Epithelial cell of esophagus (primary cell): ENCODE measurements around the gene SCUBE1.

Experiments
- DNase-seq: peaks from one replicate; pipeline ENCODE4 v3.0.0; 2010; ENCODE audit warnings: low read depth
- H3K4me3 ChIP-seq: 2 replicates; pipeline ENCODE4 v1.5.1; 2011; ENCODE audit warnings: mild to moderate bottlenecking, low read length, control low read depth
- TF ChIP-seq, protein P1 (sequence below): IDR thresholded peaks from 2 replicates; pipeline ENCODE4 v1.5.1; 2011; ENCODE audit warnings: low read depth, mild to moderate bottlenecking, low read length, control low read depth, inconsistent platforms; ENCODE audit not compliant: insufficient read depth; ENCODE audit errors: missing control alignments

SCUBE1 gene

DNA sequence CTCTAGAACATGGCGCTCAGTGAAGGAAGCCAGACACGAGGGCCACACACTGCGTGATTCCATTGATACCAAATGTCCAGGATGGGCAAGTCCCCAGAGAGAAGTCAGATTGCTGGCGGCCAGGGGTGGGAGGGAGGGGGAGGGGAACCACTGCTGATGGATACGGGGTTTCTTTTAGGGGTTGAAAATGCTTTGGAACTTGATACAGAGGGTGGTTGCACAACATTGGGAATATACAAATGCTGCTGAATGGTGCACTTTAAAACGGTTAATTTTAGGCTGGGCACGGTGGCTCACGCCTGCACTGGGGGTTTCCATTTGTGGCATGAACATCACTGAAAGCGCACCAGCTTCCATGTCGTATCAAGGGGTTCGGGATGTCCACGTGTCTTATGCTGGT is 186.8 kb downstream of the SCUBE1 start:
- DNase-seq: no peak
- TF ChIP-seq, protein P1, sequence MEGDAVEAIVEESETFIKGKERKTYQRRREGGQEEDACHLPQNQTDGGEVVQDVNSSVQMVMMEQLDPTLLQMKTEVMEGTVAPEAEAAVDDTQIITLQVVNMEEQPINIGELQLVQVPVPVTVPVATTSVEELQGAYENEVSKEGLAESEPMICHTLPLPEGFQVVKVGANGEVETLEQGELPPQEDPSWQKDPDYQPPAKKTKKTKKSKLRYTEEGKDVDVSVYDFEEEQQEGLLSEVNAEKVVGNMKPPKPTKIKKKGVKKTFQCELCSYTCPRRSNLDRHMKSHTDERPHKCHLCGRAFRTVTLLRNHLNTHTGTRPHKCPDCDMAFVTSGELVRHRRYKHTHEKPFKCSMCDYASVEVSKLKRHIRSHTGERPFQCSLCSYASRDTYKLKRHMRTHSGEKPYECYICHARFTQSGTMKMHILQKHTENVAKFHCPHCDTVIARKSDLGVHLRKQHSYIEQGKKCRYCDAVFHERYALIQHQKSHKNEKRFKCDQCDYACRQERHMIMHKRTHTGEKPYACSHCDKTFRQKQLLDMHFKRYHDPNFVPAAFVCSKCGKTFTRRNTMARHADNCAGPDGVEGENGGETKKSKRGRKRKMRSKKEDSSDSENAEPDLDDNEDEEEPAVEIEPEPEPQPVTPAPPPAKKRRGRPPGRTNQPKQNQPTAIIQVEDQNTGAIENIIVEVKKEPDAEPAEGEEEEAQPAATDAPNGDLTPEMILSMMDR: no peak
- no peak overlapping the region for H3K4me3 ChIP-seq

DNA sequence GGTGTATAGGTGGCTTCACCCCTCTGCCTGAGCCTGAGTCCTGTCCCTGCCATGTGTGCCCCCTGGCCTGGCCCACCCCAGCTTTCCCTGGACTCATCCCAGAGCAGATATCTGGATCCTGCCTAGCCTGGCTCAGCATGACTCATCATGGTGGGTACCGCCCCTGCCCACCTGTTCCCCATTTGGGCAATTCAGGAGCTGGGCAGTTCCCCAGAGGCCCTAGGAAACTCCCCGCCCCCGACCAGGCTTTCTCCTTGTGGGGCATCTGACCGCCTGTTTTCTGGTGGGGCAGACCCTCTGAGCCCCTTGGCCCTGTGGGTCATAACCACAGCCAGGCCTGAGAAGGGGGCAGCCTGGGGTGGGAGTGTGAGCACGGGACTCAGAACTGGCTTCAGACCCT is 187.4 kb downstream of the SCUBE1 start:
- peak; percentile 21 for DNase-seq
- no peak overlapping the region for H3K4me3 ChIP-seq
- TF ChIP-seq, protein P1: no peak

DNA sequence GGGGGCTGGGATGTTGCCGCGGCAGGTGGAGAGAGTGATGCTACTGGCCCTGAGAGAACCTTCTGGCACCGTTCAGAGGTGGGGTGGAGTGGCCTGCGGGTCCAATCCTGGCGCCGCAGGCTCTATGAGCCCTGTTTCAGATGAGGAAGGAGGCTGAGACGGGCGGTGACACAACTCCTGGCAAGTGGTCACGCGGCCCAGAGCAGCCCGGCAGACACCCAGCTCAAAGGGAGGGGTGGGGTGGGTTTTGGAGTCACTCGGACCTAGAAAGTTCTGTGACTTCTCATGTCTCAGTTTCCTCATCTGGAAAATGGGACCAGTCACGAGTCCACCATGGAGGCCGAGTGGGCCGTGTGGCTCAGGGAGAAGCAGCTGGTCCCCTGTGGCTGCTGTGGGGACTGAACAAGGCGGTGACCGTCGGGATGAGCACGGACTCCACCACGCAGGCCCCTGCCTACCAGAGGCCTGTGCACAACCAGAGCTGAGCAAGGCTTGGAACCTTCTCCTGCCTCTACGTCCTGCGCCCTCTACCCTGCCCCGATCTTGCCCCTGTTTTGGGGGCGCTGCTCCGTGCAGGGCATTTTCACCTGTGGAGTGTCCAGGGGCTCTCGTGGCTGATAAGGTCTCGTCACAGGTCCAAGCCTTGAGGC is 188.2 kb downstream of the SCUBE1 start:
- H3K4me3 ChIP-seq: no peak overlapping the region
- TF ChIP-seq, protein P1: no peak
- DNase-seq: no peak

DNA sequence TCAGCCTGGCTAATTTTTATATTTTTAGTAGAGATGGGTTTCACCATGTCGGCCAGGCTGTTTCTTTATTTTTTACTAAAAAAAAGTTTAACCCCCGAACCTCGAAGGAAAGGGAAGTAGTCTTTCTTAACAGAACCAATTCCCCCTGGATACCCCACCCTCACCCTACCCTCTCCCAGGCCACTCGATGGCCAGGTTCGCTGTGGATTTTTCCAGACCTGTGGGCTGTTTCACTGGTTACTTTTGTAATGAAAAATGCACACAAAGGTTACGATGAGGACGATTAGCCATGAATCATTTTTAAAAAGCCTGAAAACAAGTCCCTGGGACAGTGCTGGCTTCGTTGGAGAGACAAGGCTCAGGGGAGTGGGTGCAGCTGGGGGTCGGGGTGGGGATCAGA is 189.3 kb downstream of the SCUBE1 start:
- DNase-seq: no peak
- H3K4me3 ChIP-seq: no peak overlapping the region
- TF ChIP-seq, protein P1: no peak

DNA sequence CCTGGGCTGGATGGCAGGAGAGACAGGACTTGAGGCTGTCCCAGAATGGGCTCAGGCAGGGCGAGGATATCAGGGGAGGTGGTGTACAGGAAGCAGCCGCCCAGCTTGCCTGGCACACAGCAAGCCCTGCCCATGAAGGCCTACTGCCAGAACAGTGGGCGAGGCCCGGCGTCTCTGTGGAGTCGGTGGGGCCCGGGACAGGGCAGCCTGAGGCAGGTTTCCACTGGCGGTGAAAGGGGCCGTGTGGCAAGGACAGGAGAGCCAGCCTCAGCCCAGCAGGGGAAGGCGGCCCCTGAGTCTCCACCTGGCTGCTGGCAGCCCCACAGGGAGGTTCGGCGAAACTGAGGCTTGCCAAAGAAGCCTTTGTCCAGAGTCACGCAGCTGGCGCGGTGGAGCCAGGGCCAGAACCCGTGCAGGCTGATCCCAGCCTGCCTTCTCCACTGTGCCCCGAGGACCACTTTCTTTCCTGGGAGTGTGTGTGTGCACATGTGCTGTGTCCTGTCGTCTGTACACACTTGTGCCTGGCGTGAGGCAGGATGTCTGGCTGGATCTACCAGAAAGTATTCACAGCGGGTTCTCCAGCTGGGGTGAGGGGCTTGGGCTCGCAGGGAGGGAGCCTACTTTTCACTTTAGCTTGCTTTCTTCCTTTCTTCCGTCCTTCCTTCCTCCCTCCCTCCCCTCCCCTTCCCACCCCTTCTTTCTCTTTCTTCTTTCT is 190.7 kb downstream of the SCUBE1 start:
- TF ChIP-seq, protein P1: no peak
- peak overlapping the region; percentile 82 for H3K4me3 ChIP-seq
- peak; percentile 80 for DNase-seq

GRCh38 chr22:43152003-43152356 is 191.2 kb downstream of the SCUBE1 start:
- H3K4me3 ChIP-seq: peak overlapping the region; percentile 82
- TF ChIP-seq, protein P1: no peak
- DNase-seq: no peak
